Measurements from ENCODE around the gene PACRG.

The PACRG gene

DNA sequence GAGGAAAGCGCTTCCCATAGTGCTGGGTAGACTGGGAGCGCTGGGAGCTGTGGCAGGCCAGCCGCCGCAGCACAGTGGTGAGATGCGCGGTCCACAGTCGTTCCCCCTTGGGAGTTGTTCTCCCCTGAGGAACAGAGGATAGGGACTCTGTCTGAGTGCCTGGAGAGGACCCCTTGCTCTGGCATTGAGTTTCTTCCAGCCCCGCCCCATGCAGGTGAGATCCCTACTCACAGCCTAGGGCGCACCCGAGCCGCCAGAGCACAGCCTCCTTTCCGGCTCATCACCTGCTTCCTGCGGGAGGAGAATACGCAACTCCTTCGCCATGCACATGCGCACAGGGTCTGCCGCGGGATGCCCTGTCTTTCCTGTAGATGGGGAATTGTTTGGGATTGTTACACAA is 140.6 kb downstream of the PACRG start:
- DNase-seq: no peak

DNA sequence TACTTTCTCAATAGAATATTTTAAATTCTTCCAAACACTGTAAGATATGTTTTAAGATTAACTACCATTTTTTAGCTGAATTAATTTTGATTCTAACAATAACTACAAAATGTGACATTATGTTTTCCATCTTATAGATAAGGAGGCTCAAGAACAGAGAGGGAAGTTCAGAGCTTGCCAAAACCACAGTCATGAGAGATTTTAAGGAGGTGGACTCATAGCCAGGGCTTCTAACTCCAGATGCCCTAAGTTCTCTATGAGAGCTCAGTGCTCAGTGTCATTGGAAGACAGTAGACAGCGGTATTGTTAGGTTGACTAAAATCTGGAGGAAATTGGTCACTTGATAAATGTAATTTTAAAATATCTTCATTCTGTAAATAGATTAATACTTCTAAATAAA is 144.2 kb downstream of the PACRG start:
- DNase-seq: no peak

DNA sequence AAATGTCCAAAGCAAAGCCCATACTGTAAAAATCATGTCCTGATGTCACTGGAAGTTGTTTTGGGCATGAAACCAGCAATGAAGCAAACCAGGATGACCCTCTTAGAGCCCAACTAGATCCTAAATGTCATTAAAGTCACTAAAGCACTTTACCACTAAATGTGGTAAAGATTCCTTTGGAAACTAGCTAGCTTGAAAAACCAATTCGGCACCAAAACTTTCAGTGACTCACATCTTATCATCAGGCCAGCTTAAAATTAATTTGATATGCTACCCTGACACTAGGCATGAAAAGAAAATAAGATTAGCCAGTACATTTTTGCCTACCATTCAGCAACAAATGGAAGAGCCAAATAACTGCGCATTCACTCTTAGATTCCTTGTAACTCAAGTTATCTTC is 145.8 kb downstream of the PACRG start:
- DNase-seq: peak; percentile 2

DNA sequence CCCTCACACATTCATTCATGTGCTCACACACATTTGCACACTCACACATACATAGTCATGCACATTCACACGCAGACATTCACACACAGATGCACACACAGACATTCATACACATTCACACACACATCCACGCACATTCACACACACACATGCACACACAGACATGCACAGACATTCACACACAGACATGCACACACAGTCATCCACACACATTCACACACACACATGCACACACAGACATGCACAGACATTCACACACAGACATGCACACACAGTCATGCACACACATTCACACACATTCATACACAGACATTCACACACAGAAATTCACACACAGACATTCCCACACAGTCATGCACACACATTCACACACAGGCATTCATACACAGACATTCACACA is 147.3 kb downstream of the PACRG start:
- DNase-seq: no peak

DNA sequence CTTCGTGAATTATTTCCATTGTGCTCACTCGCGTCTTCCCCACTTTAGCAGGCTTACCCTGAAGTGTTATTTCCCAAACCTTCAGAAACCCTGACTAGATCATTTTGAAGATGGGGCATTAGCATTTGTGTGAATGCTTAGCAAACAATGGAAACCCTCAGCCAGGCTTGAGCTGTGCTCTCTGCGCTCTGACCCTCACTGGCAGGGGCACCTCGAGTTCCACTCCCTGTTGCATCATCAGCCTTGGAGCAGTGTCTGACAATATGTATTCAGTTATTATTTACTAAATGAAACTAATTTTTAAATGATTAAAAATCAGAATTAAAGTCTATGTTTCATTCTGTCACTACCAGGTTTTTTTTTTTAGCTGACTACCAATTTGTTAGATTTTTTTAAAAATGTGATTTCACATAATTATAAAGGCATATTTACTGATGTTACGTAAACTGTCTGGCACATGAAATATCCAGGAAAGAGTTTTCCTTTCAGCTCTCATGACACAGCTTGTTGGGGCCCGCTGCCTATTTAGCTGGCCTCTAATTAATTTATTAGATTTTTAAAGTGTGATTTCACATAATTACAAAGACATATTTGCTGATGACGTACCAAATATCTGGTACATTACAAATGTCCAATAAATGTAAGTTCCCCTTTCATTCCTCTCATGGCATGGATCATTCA is 155.2 kb downstream of the PACRG start:
- DNase-seq: no peak

DNA sequence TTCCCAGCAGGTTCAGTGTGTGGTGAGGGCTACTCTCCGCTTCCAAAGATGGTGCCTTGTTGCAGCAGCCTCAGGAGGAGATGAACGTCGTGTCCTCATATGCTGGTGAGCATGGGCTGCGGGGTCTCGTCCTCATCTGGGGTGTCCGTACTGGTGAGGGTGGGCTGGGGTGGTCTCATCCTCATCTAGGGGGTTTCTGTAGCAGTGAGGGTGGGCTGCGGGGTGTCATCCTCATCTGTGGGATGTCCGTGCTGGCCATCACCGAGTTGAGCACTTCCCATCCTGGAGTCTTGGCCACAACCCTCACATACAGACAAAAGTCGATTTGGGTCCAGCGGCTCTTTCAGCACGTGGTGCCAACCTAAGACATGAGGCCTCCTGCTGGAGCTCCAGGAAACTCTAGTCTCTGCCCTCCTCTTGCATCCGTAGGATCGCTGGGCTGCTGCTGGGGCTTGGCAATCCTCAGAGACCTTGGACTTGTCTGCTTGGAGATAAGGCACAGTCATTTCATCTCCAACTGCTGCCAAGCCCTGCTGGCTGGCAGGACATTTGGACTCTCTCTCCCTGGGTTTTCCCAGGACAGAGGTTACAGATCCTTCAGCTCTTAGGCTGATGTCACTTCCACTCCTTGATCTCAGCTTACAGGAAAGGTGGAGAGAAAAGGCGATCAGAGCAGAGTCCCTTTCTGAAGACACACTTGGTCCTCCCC is 160.4 kb downstream of the PACRG start:
- DNase-seq: no peak

DNA sequence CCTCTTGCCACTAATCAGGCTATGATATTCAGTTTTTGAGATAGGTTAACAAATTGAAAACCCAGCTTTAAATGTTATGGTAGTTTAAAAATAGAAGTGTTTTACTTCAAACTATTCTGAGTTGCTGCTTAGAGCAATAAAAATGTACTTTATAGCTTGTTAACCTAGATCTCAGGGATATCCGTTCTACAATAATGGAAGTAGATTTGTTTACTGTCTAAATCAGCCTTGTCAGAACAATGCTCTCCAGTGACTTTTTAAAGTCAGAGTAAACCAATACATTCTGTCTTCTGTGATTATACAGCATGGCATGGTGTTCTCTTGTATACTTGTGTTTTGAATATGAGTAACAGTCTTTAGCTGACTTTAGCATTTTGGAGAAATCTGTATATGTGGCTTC is 161.5 kb downstream of the PACRG start:
- no peak for DNase-seq

DNA sequence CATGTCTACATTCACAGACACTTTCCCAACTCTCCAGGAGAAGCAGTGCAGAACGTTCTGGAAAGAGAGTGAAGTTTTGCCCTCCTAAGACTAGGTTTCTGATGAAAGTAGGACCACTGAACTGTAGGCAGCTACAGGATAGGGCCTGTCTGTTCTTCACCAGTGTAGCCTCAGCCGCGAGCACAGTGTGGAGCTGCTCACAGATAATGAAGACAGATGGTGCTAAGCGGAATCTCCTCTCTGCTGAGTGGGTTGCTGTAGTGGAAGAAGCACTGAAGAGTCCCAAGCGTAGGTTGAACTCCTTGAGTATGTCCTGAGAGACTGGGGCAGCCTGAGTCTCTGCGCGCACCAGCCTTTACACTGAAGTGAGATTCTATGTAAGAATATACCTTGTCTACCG is 170.2 kb downstream of the PACRG start:
- no peak for DNase-seq

DNA sequence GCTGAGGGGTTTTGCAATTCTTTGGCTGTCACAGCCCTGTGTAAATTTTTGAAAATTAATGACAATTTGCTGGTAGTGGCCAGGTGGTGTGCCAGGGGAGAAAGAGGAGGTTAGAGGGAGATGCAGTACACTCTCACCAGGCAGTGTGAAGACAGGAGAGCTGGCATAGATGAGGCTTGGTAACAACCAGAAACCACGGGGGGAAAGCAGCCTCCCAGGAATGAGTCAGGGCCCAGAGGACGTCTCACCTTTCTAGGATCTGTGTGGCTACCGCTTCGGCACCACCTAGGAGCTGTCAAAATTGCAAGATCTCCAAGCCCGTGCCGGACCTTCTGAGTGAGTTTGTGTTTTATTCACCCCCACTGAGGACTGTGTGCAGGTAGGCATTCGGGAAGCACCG is 171.4 kb downstream of the PACRG start:
- DNase-seq: peak; percentile 5

DNA sequence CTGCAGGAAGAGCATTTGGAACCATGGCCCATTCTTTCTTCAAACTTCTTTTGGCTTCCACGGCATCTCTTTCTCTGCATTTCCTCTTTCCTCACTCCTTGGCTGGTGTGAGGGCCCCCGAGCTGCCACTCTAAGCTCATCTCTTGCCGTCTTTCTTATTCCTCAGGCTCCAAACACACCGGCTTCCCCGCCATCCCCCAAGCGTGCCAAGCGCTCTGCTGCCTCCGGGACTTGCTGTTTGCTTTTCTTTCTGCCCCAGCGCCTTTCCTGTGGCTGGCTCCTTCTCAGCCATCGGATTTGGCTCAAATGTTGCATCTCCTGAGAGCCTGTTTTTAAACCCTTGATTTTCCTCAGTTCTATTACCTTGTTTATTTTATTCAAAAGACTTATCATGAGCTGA is 172.7 kb downstream of the PACRG start:
- no peak for DNase-seq

DNA sequence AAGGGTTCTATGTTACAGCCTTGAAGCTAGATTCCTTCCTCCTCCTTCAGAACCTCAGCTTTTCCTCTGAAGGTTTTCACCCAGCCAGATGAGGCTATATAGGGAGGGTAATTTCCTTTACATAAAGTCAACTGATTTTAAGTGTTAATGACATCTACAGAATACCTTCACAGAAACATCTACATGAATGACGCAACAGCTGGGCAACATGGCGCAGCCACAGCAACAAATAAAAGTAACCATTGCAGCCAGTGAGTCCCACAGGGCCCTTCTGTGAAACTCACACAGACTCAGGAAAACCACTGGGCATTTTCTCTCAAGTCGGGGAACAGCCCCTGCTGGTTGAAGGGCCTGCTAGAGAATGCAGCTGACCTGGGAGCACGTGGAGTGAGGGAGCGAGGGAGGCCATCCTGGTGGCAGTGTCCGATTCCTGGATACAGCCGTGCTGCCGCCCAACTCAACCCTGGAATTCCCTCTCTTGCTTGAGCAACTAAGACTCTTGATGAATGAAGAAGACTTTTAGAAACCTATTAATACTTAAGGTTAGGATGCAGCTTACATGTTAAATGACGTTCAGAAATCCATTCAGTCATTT is 176.4 kb downstream of the PACRG start:
- DNase-seq: no peak

DNA sequence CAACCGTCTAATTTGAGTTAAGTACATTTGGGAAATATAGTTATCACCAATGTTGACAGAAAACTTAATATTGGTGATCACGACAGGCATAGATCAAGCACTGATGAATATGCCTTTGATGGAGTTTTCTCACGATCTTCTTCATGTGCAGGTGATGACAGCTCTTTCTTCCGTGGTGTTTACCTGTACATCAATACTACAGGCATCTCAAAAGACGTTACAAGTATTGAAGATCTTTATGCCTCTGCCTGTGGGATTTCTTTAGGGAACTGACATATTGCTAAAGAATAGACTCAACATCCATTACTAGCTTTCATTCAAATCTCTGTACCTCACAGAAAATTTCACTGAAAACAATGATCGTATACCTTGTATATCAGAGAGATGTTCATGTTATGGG is 178.7 kb downstream of the PACRG start:
- no peak for DNase-seq

DNA sequence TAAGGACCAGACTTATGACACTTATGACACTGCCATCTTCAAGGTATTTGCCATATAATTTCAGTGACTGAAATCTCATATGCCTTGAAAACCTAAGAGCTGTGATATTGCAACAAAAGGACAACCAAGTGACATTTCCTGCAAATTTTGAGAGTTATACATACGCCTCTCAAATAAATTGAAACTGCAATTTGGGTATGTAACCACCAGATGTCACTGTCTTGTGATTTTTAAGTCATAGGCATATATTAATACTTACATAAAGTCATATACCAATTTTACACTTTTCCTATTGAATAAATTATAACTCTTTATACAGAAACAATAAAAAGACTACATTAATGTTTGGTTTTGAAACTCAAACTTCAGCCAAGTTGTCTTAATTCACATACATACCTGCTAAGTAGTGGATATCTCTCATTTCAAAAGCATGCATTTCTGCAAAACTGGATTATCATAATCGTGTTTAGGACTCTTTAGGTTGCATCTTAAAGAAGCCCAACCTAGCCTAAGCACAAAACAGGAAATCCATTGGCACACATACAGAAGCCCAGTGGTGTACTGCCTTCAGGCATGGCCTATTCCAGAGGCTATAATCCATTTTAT is 180.2 kb downstream of the PACRG start:
- peak; percentile 41 for DNase-seq

DNA sequence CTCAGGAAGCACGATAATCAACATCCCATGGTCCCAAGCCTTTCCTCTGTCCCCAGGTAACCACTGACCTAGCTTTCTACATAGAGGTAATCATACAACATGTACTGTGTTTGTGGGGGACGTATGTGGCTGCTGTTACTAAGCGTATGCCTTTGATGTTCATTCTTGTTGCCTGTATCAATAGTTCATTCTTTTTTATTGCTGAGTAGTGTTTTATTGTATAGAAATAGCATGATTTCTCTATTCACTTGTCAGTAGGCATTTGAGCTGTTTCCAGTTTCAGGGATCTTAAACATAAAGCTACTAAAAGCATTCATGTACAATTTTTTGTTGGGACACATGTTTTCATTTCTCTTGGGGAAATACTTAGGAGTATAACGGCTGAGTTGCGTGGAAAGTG is 185.4 kb downstream of the PACRG start:
- no peak for DNase-seq

DNA sequence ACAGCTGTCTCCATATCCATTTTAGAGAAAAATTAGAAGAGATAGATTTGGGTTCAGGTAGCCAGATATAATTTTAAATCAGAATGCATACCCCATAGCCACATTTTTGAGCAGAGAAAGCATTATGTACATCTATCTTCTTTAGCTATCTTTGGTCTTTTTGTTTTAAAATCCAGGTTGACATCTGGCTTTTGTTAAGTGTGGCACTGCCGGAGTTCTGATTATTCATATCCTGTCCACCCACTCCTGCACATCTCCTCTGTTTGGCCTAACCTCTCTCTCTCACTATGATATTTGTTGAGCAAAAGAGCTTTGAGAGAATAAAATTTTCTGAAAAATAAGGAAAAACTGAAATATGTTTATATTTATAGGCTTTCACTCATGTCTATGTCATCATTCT is 189.7 kb downstream of the PACRG start:
- DNase-seq: peak; percentile 48

DNA sequence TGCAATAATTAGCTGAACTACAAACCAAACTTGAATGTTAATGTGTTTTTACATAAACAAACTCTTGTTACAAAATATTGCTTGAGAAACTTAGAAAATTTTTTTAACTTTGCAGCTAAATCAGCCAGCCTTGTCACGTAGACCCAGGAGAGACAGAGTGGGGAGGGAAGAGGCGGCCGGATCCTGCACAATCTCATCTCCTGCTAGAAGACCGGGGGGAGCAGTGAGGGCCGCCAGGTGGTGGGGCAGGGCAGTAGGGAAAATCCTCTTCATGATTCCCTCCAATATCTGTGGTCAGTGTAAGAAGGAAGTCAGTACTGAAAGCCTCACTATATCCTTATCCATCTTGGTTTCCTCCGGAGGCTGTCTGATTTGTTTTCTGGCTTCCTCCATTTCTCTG is 193.3 kb downstream of the PACRG start:
- no peak for DNase-seq

DNA sequence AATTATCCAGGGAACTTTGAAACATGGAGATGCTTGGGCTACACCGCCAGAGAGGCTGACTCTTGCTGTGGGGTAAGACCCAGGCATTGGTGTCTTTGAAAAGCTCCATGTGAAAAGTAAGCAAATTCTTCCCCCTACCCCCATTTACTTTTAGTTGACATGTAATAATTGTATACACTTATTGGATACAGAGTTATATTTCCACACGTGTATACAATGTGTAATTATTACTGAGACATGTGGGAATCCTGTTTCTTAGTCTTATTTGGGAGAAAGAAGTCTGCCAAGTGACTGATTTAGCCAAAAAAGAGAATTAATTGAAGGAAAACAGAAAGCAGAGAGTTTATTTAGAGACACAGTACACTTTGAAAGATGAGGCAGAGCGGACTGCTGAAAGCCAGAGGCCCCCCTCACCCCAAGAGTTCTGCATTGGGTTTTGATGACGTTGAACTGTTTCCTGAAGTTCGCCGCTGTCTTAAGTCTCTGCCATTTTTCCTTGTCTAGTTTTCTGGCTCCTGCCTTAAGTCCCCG is 193.8 kb downstream of the PACRG start:
- no peak for DNase-seq

DNA sequence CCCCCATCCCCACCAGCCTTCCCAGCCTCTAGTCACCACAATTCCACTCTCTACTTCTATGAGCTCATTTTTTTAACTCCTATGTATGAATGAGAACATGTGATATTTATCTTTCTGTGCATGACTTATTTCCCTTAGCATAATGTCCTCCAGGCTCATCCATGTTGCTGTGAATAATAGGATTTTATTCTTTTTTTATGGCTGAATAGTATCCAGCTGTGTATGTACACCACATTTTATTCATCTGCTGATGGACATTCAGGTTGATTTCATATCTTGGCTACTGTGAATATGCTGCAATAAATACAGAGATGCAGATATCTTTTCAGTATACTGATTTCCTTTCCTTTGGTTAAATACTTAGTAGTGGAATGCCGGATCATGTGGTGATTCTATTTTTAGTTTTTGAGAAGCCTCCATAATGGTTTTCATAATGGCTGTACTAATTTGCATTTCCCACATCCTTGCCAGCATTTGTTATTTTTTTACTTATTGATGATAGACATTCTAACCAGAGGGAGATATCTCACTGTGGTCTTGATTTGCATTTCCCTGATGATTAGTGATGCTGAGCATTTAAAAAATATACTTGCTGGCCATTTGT is 194.9 kb downstream of the PACRG start:
- DNase-seq: peak; percentile 23

DNA sequence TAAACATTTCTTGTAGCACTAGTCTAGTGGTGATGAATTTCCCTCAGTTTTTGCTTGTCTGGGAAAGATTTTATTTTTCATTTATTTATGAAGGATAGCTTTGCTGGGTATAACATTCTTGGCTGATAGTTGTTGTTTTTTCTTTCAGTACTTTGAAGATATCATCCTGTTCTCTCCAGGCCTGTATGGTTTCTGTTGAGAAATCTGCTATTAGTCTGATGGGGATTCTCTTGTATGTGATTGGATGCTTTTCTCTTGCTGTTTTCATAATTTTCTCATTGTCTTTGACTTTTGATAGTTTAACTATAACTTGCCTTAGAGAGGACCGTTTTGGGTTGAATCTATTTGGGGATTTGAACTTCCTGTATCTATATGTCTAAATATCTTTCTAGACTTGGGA is 207.1 kb downstream of the PACRG start:
- no peak for DNase-seq

DNA sequence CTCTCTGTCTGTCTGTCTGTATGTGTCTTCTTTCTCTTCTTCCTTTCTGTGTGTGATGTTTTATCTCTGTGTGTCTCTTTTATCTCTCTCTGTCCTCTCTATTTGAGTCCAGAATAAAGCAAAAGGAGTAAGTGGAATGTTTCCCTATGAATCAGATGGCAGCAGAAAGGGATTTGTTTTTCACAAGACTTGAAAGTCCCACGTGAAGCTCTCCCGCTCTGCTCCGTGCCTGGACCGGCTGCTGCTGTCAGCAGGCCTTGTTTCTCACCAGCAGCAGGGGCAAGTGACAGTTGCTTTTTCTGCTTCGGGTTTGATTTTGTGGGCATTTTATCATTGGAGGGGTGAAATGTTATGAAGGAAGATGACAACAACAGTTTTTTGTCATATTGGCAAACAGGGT is 212.7 kb downstream of the PACRG start:
- DNase-seq: peak; percentile 23

DNA sequence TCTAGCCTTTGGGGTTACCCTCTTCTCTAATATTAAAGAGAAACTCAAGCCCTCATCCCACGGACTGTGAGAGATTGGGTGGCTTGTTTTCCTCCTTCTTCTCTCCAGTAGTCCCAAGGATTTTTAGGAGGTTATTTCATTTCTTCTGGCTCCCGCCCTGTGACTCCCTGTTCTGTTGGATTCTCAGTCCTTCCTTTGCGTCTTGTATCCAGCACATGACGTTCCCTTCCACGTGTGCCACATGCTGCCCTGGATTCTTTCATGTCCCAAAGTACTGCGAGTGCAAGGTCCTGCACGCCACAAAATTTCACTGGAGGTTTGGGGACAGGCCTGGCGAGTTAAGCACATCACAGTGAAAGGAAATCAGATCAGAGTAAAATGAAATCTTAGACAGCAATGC is 213.4 kb downstream of the PACRG start:
- DNase-seq: no peak

DNA sequence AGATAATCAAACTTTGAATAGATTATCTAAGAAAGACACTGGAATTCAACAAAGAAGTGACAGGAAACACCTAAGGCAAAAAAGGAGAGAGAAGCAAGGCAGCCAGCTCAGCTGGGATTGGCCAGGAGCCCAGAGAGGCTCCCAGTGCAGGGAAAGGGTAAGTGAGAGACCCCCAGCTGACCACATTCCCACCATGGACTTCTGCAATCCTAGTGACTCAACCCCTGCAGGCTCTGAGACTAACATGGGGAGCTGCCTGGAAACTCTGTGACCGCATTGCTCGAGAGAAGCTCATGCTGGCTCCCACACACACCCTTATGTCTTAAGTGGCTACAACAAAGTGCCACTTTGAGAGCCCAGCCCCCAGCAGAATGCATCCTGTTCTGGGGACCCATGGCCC is 215.1 kb downstream of the PACRG start:
- peak; percentile 92 for DNase-seq

DNA sequence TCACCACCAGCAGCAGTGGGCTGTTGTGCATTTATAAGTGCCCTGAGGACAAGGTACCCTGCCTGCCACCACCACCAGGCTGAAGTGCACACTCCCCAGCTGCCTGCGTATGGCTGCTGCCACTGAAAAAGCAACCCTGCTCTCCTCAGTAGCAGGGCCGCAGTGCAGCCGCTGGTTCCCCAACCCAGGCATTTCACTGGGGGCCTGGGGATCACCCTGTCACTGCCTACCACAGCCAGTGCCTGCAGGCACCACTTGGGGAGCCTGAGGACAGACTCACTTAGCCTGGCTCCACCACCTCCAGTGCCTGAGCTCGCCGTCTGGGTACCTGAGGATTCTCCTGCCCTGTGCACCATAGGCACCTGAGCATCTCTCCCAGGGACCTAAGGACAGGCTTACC is 215.6 kb downstream of the PACRG start:
- DNase-seq: no peak

All from fibroblast of skin of back (primary cell).